Liver (tissue), 9 donors: ENCODE results near the gene TBX15. TPM values are rescaled to one million over a fixed set of nuclear protein-coding genes. Genes with fewer than 3 reads are reported as not detected.

ENCODE experiments used
- DNase-seq: peaks from one replicate; pipeline ENCODE4 v3.0.0-alpha.2; 2017; ENCODE audit warnings: low spot score
- H3K27ac ChIP-seq, 2 donors: one replicate each; pipeline ENCODE4 v1.7.0; 2013; ENCODE audit warnings: inconsistent platforms in 2 of 2, low read length in 2 of 2, control low read depth in 1 of 2, low read depth in 1 of 2, mild to moderate bottlenecking in 1 of 2
- H3K27me3 ChIP-seq, 4 donors: one replicate each; pipeline versions ENCODE4 v1.6.1 to v1.7.0; 2013; ENCODE audit warnings: low read length in 3 of 4, inconsistent platforms in 1 of 4, mild to moderate bottlenecking in 1 of 4, moderate library complexity in 1 of 4; ENCODE audit not compliant: control insufficient read depth in 4 of 4, insufficient read depth in 4 of 4
- H3K36me3 ChIP-seq, 4 donors: one replicate each; pipeline versions ENCODE4 v1.6.1 to v1.7.0; 2013; ENCODE audit warnings: low read length in 3 of 4, mild to moderate bottlenecking in 3 of 4, low read depth in 1 of 4, moderate library complexity in 1 of 4; ENCODE audit not compliant: control insufficient read depth in 4 of 4, insufficient read depth in 3 of 4
- H3K4me1 ChIP-seq, 4 donors: one replicate each; pipeline versions ENCODE4 v1.6.1 to v1.7.0; 2013; ENCODE audit warnings: low read length in 3 of 4, mild to moderate bottlenecking in 3 of 4, moderate library complexity in 1 of 4; ENCODE audit not compliant: control insufficient read depth in 4 of 4, insufficient read depth in 4 of 4
- H3K4me3 ChIP-seq, 3 donors: one replicate each; pipeline versions ENCODE4 v1.6.1 to v1.7.0; 2013; ENCODE audit warnings: low read length in 3 of 3, control low read depth in 1 of 3, low read depth in 1 of 3, mild to moderate bottlenecking in 1 of 3
- H3K9ac ChIP-seq, 2 donors: one replicate each; pipeline ENCODE4 v1.7.0; 2013; ENCODE audit warnings: low read length in 2 of 2, mild to moderate bottlenecking in 2 of 2, moderate library complexity in 2 of 2, control low read depth in 1 of 2, low read depth in 1 of 2
- H3K9me3 ChIP-seq, 4 donors: one replicate each; pipeline versions ENCODE4 v1.6.1 to v1.7.0; 2013; ENCODE audit warnings: low read length in 3 of 4; ENCODE audit not compliant: control insufficient read depth in 4 of 4
- ATF3 ChIP-seq: IDR thresholded peaks from 2 replicates; pipeline ENCODE4 v1.6.1; 2016; ENCODE audit warnings: antibody characterized with exemption
- CTCF ChIP-seq: fragments of 150-350 bp; IDR thresholded peaks from 2 replicates; pipeline ENCODE4 v1.5.1; 2017; ENCODE audit warnings: improper control_type of control experiment, low read depth, low read length; ENCODE audit not compliant: missing input control
- EGR1 ChIP-seq, 2 donors: IDR thresholded peaks; 2 replicates each; pipeline ENCODE4 v1.6.1; 2016 to 2018; ENCODE audit warnings: antibody characterized with exemption in 2 of 2, low read depth in 2 of 2
- FOXA1 ChIP-seq: IDR thresholded peaks from 2 replicates; pipeline ENCODE4 v1.6.1; 2016; ENCODE audit warnings: antibody characterized with exemption
- FOXA2 ChIP-seq: IDR thresholded peaks from 2 replicates; pipeline ENCODE4 v1.6.1; 2016; ENCODE audit warnings: antibody characterized with exemption
- GABPA ChIP-seq, 2 donors: IDR thresholded peaks in 1 of 2; conservative IDR thresholded peaks in 1 of 2; 2 replicates each; pipeline ENCODE4 v1.6.1; 2016; ENCODE audit warnings: antibody characterized with exemption in 2 of 2, mild to moderate bottlenecking in 1 of 2, moderate library complexity in 1 of 2
- HNF4A ChIP-seq, 2 donors: conservative IDR thresholded peaks; 2 replicates each; pipeline ENCODE4 v1.6.1; 2016; ENCODE audit warnings: antibody characterized with exemption in 2 of 2, mild to moderate bottlenecking in 2 of 2
- HNF4G ChIP-seq: IDR thresholded peaks from 2 replicates; pipeline ENCODE4 v1.6.1; 2016; ENCODE audit warnings: antibody characterized with exemption
- JUND ChIP-seq, 2 donors: IDR thresholded peaks; 2 replicates each; pipeline ENCODE4 v1.6.1; 2016; ENCODE audit warnings: antibody characterized with exemption in 2 of 2
- MAX ChIP-seq: IDR thresholded peaks from 2 replicates; pipeline ENCODE4 v1.6.1; 2016; ENCODE audit warnings: antibody characterized with exemption
- NR2F2 ChIP-seq: IDR thresholded peaks from 2 replicates; pipeline ENCODE4 v1.6.1; 2016; ENCODE audit warnings: antibody characterized with exemption
- RAD21 ChIP-seq, 2 donors: IDR thresholded peaks; 2 replicates each; pipeline ENCODE4 v1.6.1; 2016; ENCODE audit warnings: antibody characterized with exemption in 2 of 2, mild to moderate bottlenecking in 2 of 2
- REST ChIP-seq: IDR thresholded peaks from 2 replicates; pipeline ENCODE4 v1.6.1; 2016; ENCODE audit warnings: antibody characterized with exemption, mild to moderate bottlenecking
- RXRA ChIP-seq, 2 donors: IDR thresholded peaks; 2 replicates each; pipeline ENCODE4 v1.6.1; 2017 to 2018; ENCODE audit warnings: antibody characterized with exemption in 2 of 2, mild to moderate bottlenecking in 1 of 2
- SP1 ChIP-seq: IDR thresholded peaks from 2 replicates; pipeline ENCODE4 v1.6.1; 2018; ENCODE audit warnings: antibody characterized with exemption, mild to moderate bottlenecking
- TAF1 ChIP-seq: conservative IDR thresholded peaks from 2 replicates; pipeline ENCODE4 v1.6.1; 2016; ENCODE audit warnings: antibody characterized with exemption, mild to moderate bottlenecking
- YY1 ChIP-seq: IDR thresholded peaks from 2 replicates; pipeline ENCODE4 v1.6.1; 2016; ENCODE audit warnings: antibody characterized with exemption, mild to moderate bottlenecking
- ZBTB33 ChIP-seq: IDR thresholded peaks from 2 replicates; pipeline ENCODE4 v1.6.1; 2016; ENCODE audit warnings: antibody characterized with exemption
- WGBS: extraction: QIAGEN DNeasy Blood & Tissue Kit; methylation state at CpG from one replicate; pipeline ENCODE4 v1.1.7; 2013; 5-methylcytosine and 5-hydroxymethylcytosine counted together
- polyA plus RNA-seq, 2 donors: library from polyadenylated mRNA; stranded (reverse) in 1 of 2; unstranded in 1 of 2; fragments of 200-250 nt in 1 of 2; fragments of >200 nt in 1 of 2; fragmentation: Nextera tagmentation in 1 of 2; extraction: Ambion mirVana in 1 of 2; gene quantifications; one replicate each; pipeline versions ENCODE4 v1.2.1 to v1.2.3, GENCODE V29; 2013 to 2015
- total RNA-seq, 2 donors: library from RNA; depleted of rRNA; stranded (reverse); fragments of >200 nt; gene quantifications; one replicate each; pipeline ENCODE4 v1.2.3, GENCODE V29; 2014
- donor health status: healthy.
- donor health status: healthy.
- donor health status: healthy.
- donor health status: healthy.
- donor health status: healthy.

The TBX15 gene
- total and polyA plus RNA-seq, 4 donors, result 0.09 to 15.5 (median 3.5) TPM

GRCh38 chr1:118961156-118961555 is 27.0 kb downstream of the TBX15 start:
- peaks cover 14 to 51% (median 38%) of the 10 kb centered on the region in 4 donors for H3K4me1 ChIP-seq
- H3K27ac ChIP-seq, result peak overlapping the region; percentile 81 to 95
- no peaks in the 10 kb centered on the region for H3K27me3 ChIP-seq
- H3K36me3 ChIP-seq, result no peaks in the 10 kb centered on the region
- no peaks in the 10 kb centered on the region for H3K9me3 ChIP-seq
- H3K9ac ChIP-seq, result no peak overlapping the region
- WGBS, result 58% methylated on average over 2 of the region's 2 CpGs
- DNase-seq, result no peak
- no peak overlapping the region for H3K4me3 ChIP-seq
- TF ChIP-seq NR2F2, result no peak
- no peak for TF ChIP-seq FOXA1
- TF ChIP-seq HNF4A (conservative IDR thresholded peaks at IDR 0.05), result no peak

- H3K27me3 ChIP-seq, result no peaks in the 10 kb centered on the region
- H3K9ac ChIP-seq, result no peak overlapping the region
- TF ChIP-seq GABPA (IDR thresholded peaks at IDR 0.05 in 1 of 2, conservative IDR thresholded peaks at IDR 0.05 in 1 of 2), result peak in 1 of 2 donors; percentile 60
- TF ChIP-seq HNF4G, result peak; percentile 100
- peak; percentile 86 for TF ChIP-seq FOXA1
- peak; percentile 70 to 75 for TF ChIP-seq RAD21 (IDR thresholded peaks at IDR 0.05)
- TF ChIP-seq REST, result peak; percentile 87
- TF ChIP-seq SP1, result peak; percentile 100
- peak; percentile 71 for TF ChIP-seq TAF1
- TF ChIP-seq HNF4A (conservative IDR thresholded peaks at IDR 0.05), result peak; percentile 100
- TF ChIP-seq RXRA (IDR thresholded peaks at IDR 0.05), result peak; percentile 91 to 96
- peak; percentile 96 for TF ChIP-seq MAX
- peak; percentile 95 for TF ChIP-seq YY1
- peak in 1 of 2 donors; percentile 81 for TF ChIP-seq EGR1 (IDR thresholded peaks at IDR 0.05; ENCODE audit: low read depth in 2 of 2)
- TF ChIP-seq NR2F2, result peak; percentile 72
- peak; percentile 93 for TF ChIP-seq FOXA2
- peak; percentile 98 for TF ChIP-seq ATF3
- peak; percentile 94 for TF ChIP-seq ZBTB33
- peak; percentile 96 to 97 for TF ChIP-seq JUND (IDR thresholded peaks at IDR 0.05)
- TF ChIP-seq CTCF, result no peak
- H3K27ac ChIP-seq, result peak overlapping the region; percentile 91 to 95
- DNase-seq, result peak; percentile 68
- WGBS, result 21% methylated on average over 7 of the region's 7 CpGs
- no peaks in the 10 kb centered on the region for H3K36me3 ChIP-seq
- H3K4me1 ChIP-seq, result peaks cover 14 to 50% (median 37%) of the 10 kb centered on the region in 4 donors
- no peaks in the 10 kb centered on the region for H3K9me3 ChIP-seq
- no peak overlapping the region for H3K4me3 ChIP-seq
These were observed 27.5 kb downstream of the TBX15 start for GRCh38 chr1:118960567-118961136.
